B cell (primary cell): Measurements from ENCODE around the gene FBXL16. TPM values are rescaled to one million over a fixed set of nuclear protein-coding genes. Genes with fewer than 3 reads are reported as not detected.

Experiments
- ATAC-seq: fragments of 200-7000 bp; cut with Tn5 transposase; one replicate; pipeline ENCODE4 v1.10.0; 2021; ENCODE audit warnings: low read depth, mild to moderate bottlenecking, moderate number of reproducible peaks, moderate library complexity
- CTCF ChIA-PET: fragments of 350-600 bp; sonication (Branson Sonifier 250); formaldehyde crosslinking; loops from one replicate; lab custom pipeline; 2021; ENCODE audit warnings: antibody characterized with exemption, inconsistent platforms; lab: Charles Lee
- POLR2A ChIA-PET: fragments of 350-600 bp; sonication (Branson Sonifier 250); formaldehyde crosslinking; loops from one replicate; lab custom pipeline; 2021; ENCODE audit warnings: antibody characterized with exemption; lab: Charles Lee
- DNase-seq: peaks from one replicate; pipeline ENCODE4 v3.0.0; 2013
- H2AFZ ChIP-seq: 2 replicates; pipeline ENCODE4 v1.6.1; 2012; ENCODE audit warnings: mild to moderate bottlenecking, low read depth, low read length; ENCODE audit not compliant: insufficient read depth, poor library complexity, severe bottlenecking
- H3K27ac ChIP-seq, 2 donors: 1 replicate in 1 of 2; 2 replicates in 1 of 2; pipeline ENCODE4 v1.5.1; 2012 to 2013; ENCODE audit warnings: low read length in 2 of 2, mild to moderate bottlenecking in 2 of 2, moderate library complexity in 1 of 2
- H3K27me3 ChIP-seq, 4 experiments: fragments of 200-600 bp in 1 of 4; sonication (generic) in 1 of 4; replicated peaks in 1 of 4; 1 replicate in 2 of 4; 2 replicates in 2 of 4; pipeline versions ENCODE4 v1.6.1 to v1.7.0; 2013 to 2016; ENCODE audit warnings: low read length in 3 of 4, mild to moderate bottlenecking in 2 of 4, mixed read lengths in 1 of 4, moderate library complexity in 1 of 4; ENCODE audit not compliant: insufficient read depth in 4 of 4, control insufficient read depth in 3 of 4; ENCODE audit errors: control extremely low read depth in 1 of 4
- H3K36me3 ChIP-seq, 2 experiments: replicated peaks in 1 of 2; 1 replicate in 1 of 2; 2 replicates in 1 of 2; pipeline versions ENCODE4 v1.6.1 to v1.7.1; 2013; ENCODE audit warnings: low read length in 1 of 2; ENCODE audit not compliant: insufficient read depth in 2 of 2, control insufficient read depth in 1 of 2; ENCODE audit errors: control extremely low read depth in 1 of 2, extremely low read depth in 1 of 2
- H3K4me1 ChIP-seq, 2 donors: fragments of 200-600 bp in 1 of 2; sonication (generic) in 1 of 2; 1 replicate in 1 of 2; 2 replicates in 1 of 2; pipeline versions ENCODE4 v1.5.1 to v1.6.1; 2013 to 2017; ENCODE audit warnings: low read length in 2 of 2; ENCODE audit not compliant: control insufficient read depth in 2 of 2, insufficient read depth in 2 of 2
- H3K4me2 ChIP-seq: replicated peaks from 2 replicates; pipeline ENCODE3; 2012; ENCODE audit warnings: mild to moderate bottlenecking, low read depth, low read length; ENCODE audit not compliant: poor library complexity, severe bottlenecking
- H3K4me3 ChIP-seq, 5 experiments: fragments of 200-600 bp in 1 of 5; sonication (generic) in 1 of 5; 1 replicate in 3 of 5; 2 replicates in 2 of 5; pipeline versions ENCODE4 v1.5.1 to v1.7.0; 2011 to 2016; ENCODE audit warnings: low read length in 4 of 5, mild to moderate bottlenecking in 4 of 5, low read depth in 2 of 5, control low read depth in 1 of 5, moderate library complexity in 1 of 5; ENCODE audit not compliant: insufficient read depth in 1 of 5; ENCODE audit errors: control extremely low read depth in 1 of 5, extremely low read depth in 1 of 5
- H3K79me2 ChIP-seq: fragments of 200-600 bp; sonication (generic); one replicate; pipeline ENCODE4 v1.6.0; 2016; ENCODE audit warnings: low read length; ENCODE audit not compliant: control insufficient read depth, insufficient read depth
- H3K9ac ChIP-seq: fragments of 200-600 bp; sonication (generic); 2 replicates; pipeline ENCODE4 v1.6.1; 2017; ENCODE audit warnings: mild to moderate bottlenecking, low read length, moderate library complexity
- H3K9me3 ChIP-seq, 3 donors: one replicate each; pipeline versions ENCODE4 v1.6.1 to v1.7.1; 2013; ENCODE audit warnings: low read length in 2 of 3; ENCODE audit not compliant: control insufficient read depth in 2 of 3, insufficient read depth in 1 of 3; ENCODE audit errors: control extremely low read depth in 1 of 3
- H4K20me1 ChIP-seq: 2 replicates; pipeline ENCODE4 v1.6.0; 2012; ENCODE audit warnings: mild to moderate bottlenecking, low read length; ENCODE audit not compliant: insufficient read depth, control insufficient read depth, poor library complexity, severe bottlenecking
- H3K27ac Mint-ChIP-seq: one replicate; pipeline ENCODE4 v1.8.0; 2021; ENCODE audit warnings: mixed read lengths
- H3K27me3 Mint-ChIP-seq: one replicate; pipeline ENCODE4 v1.8.0; 2021; ENCODE audit warnings: mixed read lengths
- H3K4me1 Mint-ChIP-seq: one replicate; pipeline ENCODE4 v1.8.0; 2021; ENCODE audit warnings: mixed read lengths
- H3K4me3 Mint-ChIP-seq: one replicate; pipeline ENCODE4 v1.8.0; 2021; ENCODE audit warnings: mixed read lengths
- H3K9me3 Mint-ChIP-seq: one replicate; pipeline ENCODE4 v1.8.0; 2022; ENCODE audit warnings: mixed read lengths; ENCODE audit not compliant: insufficient read depth
- CTCF ChIP-seq: fragments of 200-600 bp; IDR thresholded peaks from one replicate; pipeline ENCODE4 v1.8.0; 2022; ENCODE audit warnings: antibody characterized with exemption, mild to moderate bottlenecking
- EZH2 ChIP-seq: IDR thresholded peaks from 2 replicates; pipeline ENCODE4 v1.6.1; 2012; ENCODE audit warnings: borderline replicate concordance, low read depth, mild to moderate bottlenecking, moderate library complexity, low read length; ENCODE audit not compliant: insufficient read depth, poor library complexity, severe bottlenecking
- WGBS: methylation state at CpG from one replicate; pipeline ENCODE4 v1.1.5; 2013; ENCODE audit warnings: missing lambda C conversion rate; ENCODE audit not compliant: insufficient coverage; 5-methylcytosine and 5-hydroxymethylcytosine counted together
- intact Hi-C: fragments of 100-400 bp; cut with micrococcal nuclease; formaldehyde crosslinking; loops from one replicate; pipeline ENCODE4 v1.10.0; 2022
- polyA plus RNA-seq: library from polyadenylated mRNA; depleted of rRNA; stranded (reverse); fragments of >200 nt; gene quantifications from 2 replicates; pipeline ENCODE4 v1.2.3, GENCODE V29; 2012
- total RNA-seq, 2 donors: library from RNA; stranded (reverse); fragments of 120-200 nt in 1 of 2; gene quantifications; 1 replicate in 1 of 2; 2 replicates in 1 of 2; pipeline versions ENCODE4 v1.2.3 to v1.2.4, GENCODE V29; 2013 to 2022

The FBXL16 gene
- total and polyA plus RNA-seq, 2 donors (not counting 1 experiment from before 2014, with no cell fraction given), result 2.2 to 5.8 TPM

DNA sequence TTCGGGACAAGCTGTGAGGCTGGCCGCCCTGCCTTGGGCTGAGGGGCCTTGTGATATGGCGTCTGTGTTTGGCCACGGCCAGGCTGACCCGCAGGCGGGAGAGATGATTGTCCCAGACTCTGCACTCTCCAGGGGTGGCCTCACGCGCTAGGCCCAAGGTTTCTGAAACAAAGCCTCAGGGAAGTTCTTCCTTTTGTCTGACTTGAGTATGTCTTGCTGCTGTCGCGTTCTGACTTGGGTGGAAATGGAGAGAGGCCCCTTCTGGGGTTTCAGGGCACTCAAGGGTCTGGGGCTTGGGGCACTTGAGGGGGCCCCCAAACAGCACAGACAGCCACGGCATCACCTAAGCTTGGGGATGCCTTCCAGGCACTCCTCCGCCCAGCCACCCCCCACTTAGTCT is 5.5 kb upstream of the FBXL16 start:
- peaks cover 4% of the 10 kb centered on the region for H3K4me1 Mint-ChIP-seq
- H3K36me3 ChIP-seq, result no peaks in the 10 kb centered on the region
- ChIA-PET POLR2A (no interaction called here), CTCF (interaction anchor here (1.5 to 7.6 kb wide), 3 partner anchors 10 to 74 kb away, joined by 5 to 94 read pairs (median 9); partner anchors contain the start of genes ANTKMT, CHTF18 and RPUSD1)
- H3K9me3 ChIP-seq, result peaks cover 0 to 19% (median 0%) of the 10 kb centered on the region in 3 donors
- H3K27ac Mint-ChIP-seq, result no peak overlapping the region
- no peak overlapping the region for H3K4me3 ChIP-seq
- no peaks in the 10 kb centered on the region for H3K79me2 ChIP-seq
- TF ChIP-seq CTCF (no peak), EZH2 (no peak)
- H3K9ac ChIP-seq, result no peak overlapping the region
- WGBS, result 77% methylated on average over 12 of the region's 12 CpGs
- H3K4me3 Mint-ChIP-seq, result no peak overlapping the region
- H2AFZ ChIP-seq, result no peak overlapping the region
- DNase-seq, result no peak
- peaks cover under 1% of the 10 kb centered on the region for H4K20me1 ChIP-seq
- peaks cover 26% of the 10 kb centered on the region for H3K27me3 Mint-ChIP-seq
- H3K27me3 ChIP-seq, result peaks cover 0 to 73% (median 34%) of the 10 kb centered on the region in 4 experiments
- no peaks in the 10 kb centered on the region for H3K9me3 Mint-ChIP-seq
- H3K4me1 ChIP-seq, result peaks cover 16 to 20% of the 10 kb centered on the region in 2 donors
- H3K4me2 ChIP-seq, result no peak overlapping the region
- no peak overlapping the region for H3K27ac ChIP-seq
- ATAC-seq, result no peak
- intact Hi-C loops, result loop anchor here (1.0 to 2.0 kb wide), 3 partner anchors 30 to 392 kb away; no protein-coding TSS in a partner anchor

GRCh38 chr16:710500-711075 is 5.0 kb upstream of the FBXL16 start:
- H3K4me1 ChIP-seq, result peaks cover 13 to 16% of the 10 kb centered on the region in 2 donors
- TF ChIP-seq EZH2 (no peak), CTCF (no peak)
- peaks cover 0 to 17% (median 0%) of the 10 kb centered on the region in 3 donors for H3K9me3 ChIP-seq
- ATAC-seq, result no peak
- no peak overlapping the region for H2AFZ ChIP-seq
- Mint-ChIP-seq H3K27me3 (peaks cover 26% of the 10 kb centered on the region), H3K27ac (no peak overlapping the region), H3K4me3 (no peak overlapping the region), H3K9me3 (no peaks in the 10 kb centered on the region), H3K4me1 (peaks cover 4% of the 10 kb centered on the region)
- POLR2A ChIA-PET, result no interaction called here
- H3K9ac ChIP-seq, result no peak overlapping the region
- H3K27ac ChIP-seq, result no peak overlapping the region
- no peak overlapping the region for H3K4me2 ChIP-seq
- H3K27me3 ChIP-seq, result peaks cover 0 to 69% (median 32%) of the 10 kb centered on the region in 4 experiments
- no peaks in the 10 kb centered on the region for H4K20me1 ChIP-seq
- 60% methylated on average over 21 of the region's 21 CpGs for WGBS
- H3K79me2 ChIP-seq, result no peaks in the 10 kb centered on the region
- no peak for DNase-seq
- CTCF ChIA-PET, result interaction anchor here (0.7 to 7.6 kb wide), 6 partner anchors 10 to 349 kb away, joined by 3 to 94 read pairs (median 3); partner anchors contain the start of genes ANTKMT, CHTF18 and RPUSD1
- H3K36me3 ChIP-seq, result no peaks in the 10 kb centered on the region
- intact Hi-C loops, result loop anchor here (1.0 to 2.0 kb wide), 3 partner anchors 31 to 392 kb away; no protein-coding TSS in a partner anchor
- no peak overlapping the region for H3K4me3 ChIP-seq
